IMR-90 (cell line): ENCODE measurements around the gene LAMTOR1.
"Not testable (repeated sequence)": the region's sequence is repeated elsewhere in the genome, so short reads cannot be mapped to it uniquely, and the experiment has no call there.

ENCODE experiments used
- BHLHE40 ChIP-seq: fragments of 150-350 bp; IDR thresholded peaks from 2 replicates; pipeline ENCODE4 v1.6.1; 2016; ENCODE audit warnings: mild to moderate bottlenecking, low read depth, low read length
- CEBPB ChIP-seq: IDR thresholded peaks from 2 replicates; pipeline ENCODE4 v1.6.1; 2012; ENCODE audit warnings: low read depth, low read length, improper control_type of control experiment
- CHD1 ChIP-seq: IDR thresholded peaks from 2 replicates; pipeline ENCODE4 v1.6.1; 2012; ENCODE audit warnings: low read depth, low read length, improper control_type of control experiment
- CTCF ChIP-seq: conservative IDR thresholded peaks from 2 replicates; pipeline ENCODE4 v1.5.1; 2012; ENCODE audit warnings: mild to moderate bottlenecking, low read depth, low read length, improper control_type of control experiment
- ELK1 ChIP-seq: fragments of 150-350 bp; IDR thresholded peaks from 2 replicates; pipeline ENCODE4 v1.6.1; 2016; ENCODE audit warnings: low read depth, mild to moderate bottlenecking, low read length, moderate library complexity, borderline replicate concordance
- FOS ChIP-seq: fragments of 150-350 bp; IDR thresholded peaks from 2 replicates; pipeline ENCODE4 v1.6.1; 2016; ENCODE audit warnings: low read depth, low read length
- MAFK ChIP-seq: IDR thresholded peaks from 2 replicates; pipeline ENCODE4 v1.6.1; 2012; ENCODE audit warnings: low read depth, low read length, improper control_type of control experiment
- MXI1 ChIP-seq: IDR thresholded peaks from 2 replicates; pipeline ENCODE4 v1.6.1; 2012; ENCODE audit warnings: low read depth, mild to moderate bottlenecking, low read length, moderate library complexity, borderline replicate concordance
- POLR2A ChIP-seq: IDR thresholded peaks from 2 replicates; pipeline ENCODE4 v1.6.1; 2012; ENCODE audit warnings: mild to moderate bottlenecking, low read depth, low read length
- RAD21 ChIP-seq: IDR thresholded peaks from 2 replicates; pipeline ENCODE4 v1.6.1; 2012; ENCODE audit warnings: low read length, improper control_type of control experiment
- RCOR1 ChIP-seq: IDR thresholded peaks from 2 replicates; pipeline ENCODE4 v1.6.1; 2012; ENCODE audit warnings: mild to moderate bottlenecking, low read length, improper control_type of control experiment; ENCODE audit not compliant: insufficient replicate concordance
- RFX5 ChIP-seq: IDR thresholded peaks from 2 replicates; pipeline ENCODE4 v1.8.0; 2012; ENCODE audit warnings: low read depth, mild to moderate bottlenecking, low read length, moderate library complexity
- SMC3 ChIP-seq: fragments of 150-350 bp; IDR thresholded peaks from 2 replicates; pipeline ENCODE4 v1.6.1; 2016; ENCODE audit warnings: low read depth, mild to moderate bottlenecking, antibody characterized with exemption, low read length, moderate library complexity
- TF ChIP-seq, protein P1 (sequence below): fragments of 150-350 bp; IDR thresholded peaks from 2 replicates; pipeline ENCODE4 v1.6.1; 2017; ENCODE audit warnings: mild to moderate bottlenecking, antibody characterized with exemption, low read length, low read depth

DNA sequence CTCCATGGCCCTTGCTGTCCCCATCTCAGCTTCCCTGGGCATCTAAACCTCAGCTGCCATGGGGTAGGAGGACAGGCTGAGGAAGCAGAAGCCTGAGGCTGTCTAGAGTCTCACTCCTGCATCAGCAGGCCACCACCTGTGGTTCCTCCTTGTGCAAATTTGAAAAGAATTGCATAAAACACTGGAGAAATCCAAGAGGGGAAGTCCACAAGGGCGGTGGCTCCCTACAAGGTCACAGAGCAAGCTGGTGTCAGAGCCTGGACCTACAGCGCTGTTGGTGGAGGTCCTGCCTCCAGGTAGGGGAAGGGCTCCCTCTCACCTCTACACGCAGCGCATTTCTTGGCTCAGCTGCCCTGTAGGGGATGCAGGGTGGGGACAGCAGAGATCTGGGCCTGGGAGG, 32.4 kb upstream of the LAMTOR1 start, which contains the start of gene FOLR3:
- not testable (repeated sequence) for TF ChIP-seq CTCF, SMC3, RAD21, ELK1, FOS, POLR2A, RCOR1, MXI1, BHLHE40, CEBPB, CHD1, MAFK, RFX5
- TF ChIP-seq, protein P1, sequence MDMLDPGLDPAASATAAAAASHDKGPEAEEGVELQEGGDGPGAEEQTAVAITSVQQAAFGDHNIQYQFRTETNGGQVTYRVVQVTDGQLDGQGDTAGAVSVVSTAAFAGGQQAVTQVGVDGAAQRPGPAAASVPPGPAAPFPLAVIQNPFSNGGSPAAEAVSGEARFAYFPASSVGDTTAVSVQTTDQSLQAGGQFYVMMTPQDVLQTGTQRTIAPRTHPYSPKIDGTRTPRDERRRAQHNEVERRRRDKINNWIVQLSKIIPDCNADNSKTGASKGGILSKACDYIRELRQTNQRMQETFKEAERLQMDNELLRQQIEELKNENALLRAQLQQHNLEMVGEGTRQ = not testable (repeated sequence)
